Measurements from ENCODE around the gene ALOX15. TPM values are rescaled to one million over a fixed set of nuclear protein-coding genes. Genes with fewer than 3 reads are reported as not detected.

Gene ALOX15
- polyA plus RNA-seq, 1 donor from 2014 or later = 0.12 TPM

- Histone ChIP-seq H3K36me3 (ENCODE audit: insufficient read depth, low read length) (no peaks in the 10 kb centered on the region), H3K79me2 (replicated peaks; ENCODE audit: insufficient read depth, low read length) (no peaks in the 10 kb centered on the region), H2AFZ (ENCODE audit: low read depth, low read length) (no peak overlapping the region), H3K27ac (ENCODE audit: low read length) (no peak overlapping the region), H3K9me3 (ENCODE audit: low read length) (no peaks in the 10 kb centered on the region), H3K9ac (ENCODE audit: low read length) (no peak overlapping the region), H3K9me2 (ENCODE audit: insufficient read depth, low read length) (no peaks in the 10 kb centered on the region), H3K4me3 (ENCODE audit: low read length) (no peak overlapping the region), H3K4me2 (ENCODE audit: low read length) (no peak overlapping the region), H3K27me3 (ENCODE audit: insufficient read depth, low read depth, low read length) (no peaks in the 10 kb centered on the region), H4K20me1 (ENCODE audit: insufficient read depth) (no peaks in the 10 kb centered on the region), H3F3A (ENCODE audit: insufficient read depth, low read length, poor library complexity, severe bottlenecking) (no peaks in the 10 kb centered on the region)
- TF ChIP-seq MXI1 (conservative IDR thresholded peaks at IDR 0.05; ENCODE audit: poor library complexity, severe bottlenecking) (no peak), CTCF (IDR thresholded peaks at IDR 0.05; ENCODE audit: poor library complexity, severe bottlenecking) (no peak), SMC3 (conservative IDR thresholded peaks at IDR 0.05; ENCODE audit: poor library complexity) (no peak), RAD21 (conservative IDR thresholded peaks at IDR 0.05) (no peak)
Measured at GRCh38 chr17:4600563-4600962, 40.9 kb downstream of the ALOX15 start.

GRCh38 chr17:4599505-4600281, 41.8 kb downstream of the ALOX15 start:
- Histone ChIP-seq H4K20me1 (ENCODE audit: insufficient read depth) (no peaks in the 10 kb centered on the region), H2AFZ (ENCODE audit: low read depth, low read length) (no peak overlapping the region), H3K4me3 (ENCODE audit: low read length) (no peak overlapping the region), H3K27ac (ENCODE audit: low read length) (no peak overlapping the region), H3K79me2 (replicated peaks; ENCODE audit: insufficient read depth, low read length) (no peaks in the 10 kb centered on the region), H3K9me2 (ENCODE audit: insufficient read depth, low read length) (no peaks in the 10 kb centered on the region), H3K9ac (ENCODE audit: low read length) (no peak overlapping the region), H3F3A (ENCODE audit: insufficient read depth, low read length, poor library complexity, severe bottlenecking) (no peaks in the 10 kb centered on the region), H3K4me2 (ENCODE audit: low read length) (no peak overlapping the region), H3K27me3 (ENCODE audit: insufficient read depth, low read depth, low read length) (no peaks in the 10 kb centered on the region), H3K9me3 (ENCODE audit: low read length) (no peaks in the 10 kb centered on the region), H3K36me3 (ENCODE audit: insufficient read depth, low read length) (no peaks in the 10 kb centered on the region)
- no peak for TF ChIP-seq REST (IDR thresholded peaks at IDR 0.05; ENCODE audit: borderline replicate concordance)
- no peak for TF ChIP-seq EZH2 (IDR thresholded peaks at IDR 0.05; ENCODE audit: borderline replicate concordance, insufficient read depth, low read length, poor library complexity, severe bottlenecking)
- TF ChIP-seq RAD21 (conservative IDR thresholded peaks at IDR 0.05) = no peak
- no peak for TF ChIP-seq POLR2AphosphoS5 (IDR thresholded peaks at IDR 0.05)
- TF ChIP-seq EP300 (conservative IDR thresholded peaks at IDR 0.05; ENCODE audit: poor library complexity, severe bottlenecking) = no peak
- no peak for TF ChIP-seq SMC3 (conservative IDR thresholded peaks at IDR 0.05; ENCODE audit: poor library complexity)
- TF ChIP-seq CTCF (IDR thresholded peaks at IDR 0.05; ENCODE audit: poor library complexity, severe bottlenecking) = no peak
- no peak for TF ChIP-seq TAF1 (IDR thresholded peaks at IDR 0.05; ENCODE audit: low read depth)
- no peak for TF ChIP-seq MXI1 (conservative IDR thresholded peaks at IDR 0.05; ENCODE audit: poor library complexity, severe bottlenecking)

Measured in neural cell (in vitro differentiated cells).